ENCODE results near the gene NLE1.
"Not testable (repeated sequence)": the region's sequence is repeated elsewhere in the genome, so short reads cannot be mapped to it uniquely, and the experiment has no call there.

The NLE1 gene
- total RNA-seq: 10.3 to 17.5 reads per million in 2 donors

DNA sequence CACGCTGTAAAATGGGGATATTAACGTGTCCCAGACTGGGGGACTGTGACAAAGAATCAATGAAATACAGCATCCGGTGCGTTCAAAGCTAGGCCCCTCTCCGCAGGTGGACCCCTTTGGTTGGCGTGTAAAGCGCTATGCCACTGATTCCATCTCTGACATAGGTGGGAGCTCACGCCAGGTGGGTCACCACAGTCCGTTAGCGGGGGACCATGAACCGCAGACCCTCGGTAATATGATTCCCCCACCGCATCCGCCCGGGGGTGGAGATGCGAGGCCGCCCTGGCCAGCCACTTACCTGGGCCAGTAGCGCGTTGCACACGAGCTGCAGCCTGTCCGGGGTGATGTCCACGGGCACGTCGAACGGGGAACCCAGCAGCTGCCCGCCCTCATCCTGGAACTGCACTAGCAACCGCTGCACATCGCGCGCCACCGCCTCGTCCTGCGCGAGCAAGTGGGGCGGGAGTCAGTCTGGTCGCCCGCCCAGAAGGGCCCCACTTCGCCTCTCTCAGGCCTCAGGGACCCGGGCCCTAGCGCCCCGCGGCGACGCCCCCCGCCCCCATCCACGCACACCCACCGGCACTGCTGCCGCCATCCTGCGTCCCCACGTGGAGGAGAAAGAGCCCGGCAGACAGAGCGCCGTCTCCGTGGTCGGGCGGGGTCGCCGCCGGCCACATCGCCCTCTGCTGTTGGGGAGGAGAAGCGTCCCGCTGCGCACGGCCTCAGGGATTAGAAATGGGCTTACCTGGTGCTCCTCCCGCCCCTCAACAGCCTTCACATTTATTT lies at the start of gene NLE1:
TSS of gene NLE1 (minus strand) at position 623 of the 786 bp plus-strand sequence. CDS start at position 595, 28 bp downstream.
- peak; percentile 66 for DNase-seq

DNA sequence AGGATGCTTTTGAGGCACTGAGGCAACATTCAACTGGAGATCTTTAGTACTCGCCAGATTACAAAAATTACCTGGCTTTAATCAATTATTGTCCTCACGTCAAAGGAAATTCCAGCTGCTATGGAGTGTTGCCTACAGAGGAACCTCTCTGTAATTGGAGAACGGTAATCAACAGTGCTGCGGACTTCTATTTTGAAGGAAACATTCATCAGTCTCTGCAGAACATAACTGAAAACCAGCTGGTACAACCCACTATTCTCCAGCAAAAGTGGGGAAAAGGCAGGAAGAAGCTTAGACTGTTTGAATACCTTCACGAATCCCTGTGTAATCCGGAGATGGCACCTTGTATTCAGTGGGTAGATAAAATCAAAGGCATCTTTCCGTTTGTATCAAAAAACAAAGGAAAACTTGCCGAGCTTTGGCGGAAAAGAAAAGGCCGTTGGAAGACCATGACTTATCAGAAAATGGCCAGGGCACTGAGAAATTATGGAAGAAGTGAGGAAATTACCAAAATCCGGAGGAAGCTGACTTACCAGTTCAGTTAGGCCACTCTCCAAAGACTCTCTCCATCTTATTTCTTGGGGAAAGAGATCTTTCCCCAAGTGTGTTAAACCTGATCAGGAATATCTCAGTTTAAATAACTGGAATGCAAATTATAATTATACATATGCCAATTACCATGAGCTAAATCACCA lies 49.0 kb upstream of the NLE1 start:
- no peak for DNase-seq

DNA sequence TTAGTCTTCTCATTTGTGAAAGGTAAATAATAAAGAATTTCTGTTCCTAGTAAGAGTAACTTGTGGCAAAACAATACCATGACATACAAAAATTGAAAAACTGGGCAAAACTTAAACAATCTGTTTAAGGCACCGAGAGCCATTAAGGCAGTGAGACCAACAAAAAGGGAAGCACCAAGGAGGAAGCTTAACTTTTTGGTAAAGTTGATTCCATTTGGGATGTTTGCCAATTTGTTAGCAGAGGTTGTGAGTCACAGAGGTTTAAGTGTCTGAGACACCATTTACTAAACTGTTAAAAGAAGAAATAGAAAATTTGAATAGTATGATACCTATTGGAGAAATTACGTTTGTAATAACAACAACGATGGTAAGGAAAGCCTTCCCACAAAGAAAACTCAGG lies 47.2 kb upstream of the NLE1 start:
- no peak for DNase-seq

DNA sequence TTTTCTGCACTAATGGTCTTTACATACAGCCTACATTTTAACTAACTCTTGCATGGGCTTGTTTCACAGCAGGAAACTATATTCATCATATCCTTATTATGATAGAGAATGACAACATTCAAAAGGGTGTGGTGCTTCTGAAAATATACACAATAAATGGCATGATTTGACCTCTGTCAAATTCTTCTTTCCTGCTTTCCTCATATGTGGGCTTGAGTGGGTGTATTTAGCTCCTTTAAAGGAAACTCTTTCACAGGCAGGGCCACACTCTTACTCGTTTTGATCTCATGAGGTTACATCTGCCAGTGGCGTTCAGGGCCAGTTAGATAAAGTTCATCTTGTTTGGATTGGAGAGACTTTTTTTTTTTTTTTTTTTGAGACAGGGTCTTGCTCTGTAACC lies 46.0 kb upstream of the NLE1 start:
- no peak for DNase-seq

DNA sequence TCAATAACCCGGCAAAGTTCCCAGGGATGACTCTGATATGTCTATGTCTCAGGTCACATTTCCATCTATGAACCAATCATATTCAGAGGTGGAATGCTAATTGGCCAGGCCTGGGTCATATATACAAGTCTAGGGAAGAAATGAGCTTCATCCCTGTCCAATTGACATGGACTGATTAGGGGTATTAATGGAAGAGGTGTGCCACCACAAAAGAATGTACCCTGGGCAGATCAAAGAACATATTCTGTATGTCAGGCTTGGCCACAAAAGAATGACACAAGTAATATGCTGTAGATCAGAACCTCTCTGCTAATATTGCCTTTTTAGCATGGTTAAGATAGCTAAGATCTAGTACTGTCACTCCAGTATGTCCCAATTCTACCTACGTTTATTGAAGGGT lies 45.4 kb upstream of the NLE1 start:
- DNase-seq: no peak

DNA sequence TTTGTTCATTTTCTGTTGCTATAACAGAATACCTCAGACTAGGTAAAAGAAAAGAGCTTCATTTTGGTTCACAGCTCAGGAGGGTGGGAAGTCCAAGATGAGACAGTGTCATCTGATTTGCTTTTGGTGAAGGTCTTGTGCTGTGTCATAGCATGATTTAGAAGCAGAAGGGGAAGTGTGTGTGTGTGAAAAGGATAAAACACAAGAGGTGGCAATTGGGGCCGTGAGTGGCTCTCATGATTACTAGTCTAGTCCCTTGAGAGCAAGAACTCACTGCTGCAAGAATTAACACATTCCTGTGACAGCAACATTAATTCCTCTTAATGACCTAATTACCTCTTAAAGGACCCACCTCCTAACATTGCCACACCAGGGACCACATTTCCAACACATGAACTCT lies 43.7 kb upstream of the NLE1 start:
- DNase-seq: no peak

DNA sequence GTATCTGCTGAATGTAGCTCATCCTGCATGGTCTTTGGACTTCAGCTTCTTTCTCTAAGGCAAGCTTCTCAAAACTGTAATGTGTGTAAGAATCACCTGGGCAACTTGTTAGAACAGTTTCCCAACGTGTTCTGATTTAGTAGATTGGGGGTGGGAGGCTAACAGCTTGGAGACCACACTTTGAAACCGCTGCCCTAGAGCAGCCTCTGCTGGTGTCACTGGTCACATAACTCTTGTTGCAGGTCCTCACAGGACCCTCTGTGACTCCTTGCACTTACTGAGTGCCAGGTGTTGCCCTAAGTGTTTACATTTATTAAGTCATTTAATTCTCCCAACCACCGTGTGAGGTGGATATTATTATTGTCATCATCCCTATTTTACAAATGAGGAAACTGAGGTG lies 42.2 kb upstream of the NLE1 start:
- DNase-seq: no peak

DNA sequence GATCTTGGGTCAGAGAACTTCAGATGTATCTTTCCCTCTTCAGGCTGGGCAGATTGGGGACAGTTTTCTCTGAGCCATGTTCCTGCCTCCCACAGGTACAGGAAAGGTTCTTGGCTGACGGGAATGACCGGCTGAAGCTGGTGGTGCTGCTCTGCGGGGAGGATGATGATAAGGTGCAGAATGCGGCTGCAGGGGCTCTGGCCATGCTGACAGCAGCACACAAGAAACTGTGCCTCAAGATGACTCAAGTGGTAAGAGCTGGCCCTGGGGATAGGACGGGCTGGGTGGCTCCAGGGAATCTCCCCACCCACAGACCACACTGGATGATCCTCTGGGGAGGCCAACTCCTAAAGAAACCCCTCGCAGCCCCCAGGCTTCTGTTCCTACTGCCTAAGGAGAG lies 41.2 kb upstream of the NLE1 start:
- DNase-seq: no peak

DNA sequence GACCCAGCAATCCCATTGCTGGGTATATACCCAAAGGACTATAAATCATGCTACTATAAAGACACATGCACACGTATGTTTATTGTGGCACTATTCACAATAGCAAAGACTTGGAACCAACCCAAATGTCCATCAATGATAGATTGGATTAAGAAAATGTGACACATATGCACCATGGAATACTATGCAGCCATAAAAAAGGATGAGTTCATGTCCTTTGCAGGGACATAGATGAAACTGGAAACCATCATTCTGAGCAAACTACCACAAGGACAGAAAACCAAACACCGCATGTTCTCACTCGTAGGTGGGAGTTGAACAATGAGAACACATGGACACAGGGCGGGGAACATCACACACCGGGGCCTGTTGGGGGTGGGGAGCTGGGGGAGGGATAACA lies 37.3 kb upstream of the NLE1 start:
- not testable (repeated sequence) for DNase-seq

DNA sequence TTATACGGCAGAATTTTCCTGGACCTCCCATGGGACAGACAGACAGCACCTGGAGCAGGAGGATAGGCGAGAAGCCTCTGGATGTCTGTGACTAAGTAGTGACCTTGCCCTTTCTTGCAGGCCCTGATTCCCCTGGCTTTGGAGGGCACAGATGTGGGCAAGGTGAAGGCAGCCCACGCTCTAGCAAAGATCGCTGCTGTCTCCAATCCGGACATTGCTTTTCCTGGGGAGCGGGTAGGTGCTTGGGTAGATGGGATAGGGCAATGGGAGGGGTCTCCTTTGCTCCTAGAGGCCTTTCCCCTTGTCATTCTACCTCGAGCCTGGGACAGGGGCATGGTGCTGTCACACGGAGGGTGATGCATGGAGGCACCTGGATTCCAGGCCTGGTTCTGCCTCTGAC lies 34.8 kb upstream of the NLE1 start:
- DNase-seq: no peak

DNA sequence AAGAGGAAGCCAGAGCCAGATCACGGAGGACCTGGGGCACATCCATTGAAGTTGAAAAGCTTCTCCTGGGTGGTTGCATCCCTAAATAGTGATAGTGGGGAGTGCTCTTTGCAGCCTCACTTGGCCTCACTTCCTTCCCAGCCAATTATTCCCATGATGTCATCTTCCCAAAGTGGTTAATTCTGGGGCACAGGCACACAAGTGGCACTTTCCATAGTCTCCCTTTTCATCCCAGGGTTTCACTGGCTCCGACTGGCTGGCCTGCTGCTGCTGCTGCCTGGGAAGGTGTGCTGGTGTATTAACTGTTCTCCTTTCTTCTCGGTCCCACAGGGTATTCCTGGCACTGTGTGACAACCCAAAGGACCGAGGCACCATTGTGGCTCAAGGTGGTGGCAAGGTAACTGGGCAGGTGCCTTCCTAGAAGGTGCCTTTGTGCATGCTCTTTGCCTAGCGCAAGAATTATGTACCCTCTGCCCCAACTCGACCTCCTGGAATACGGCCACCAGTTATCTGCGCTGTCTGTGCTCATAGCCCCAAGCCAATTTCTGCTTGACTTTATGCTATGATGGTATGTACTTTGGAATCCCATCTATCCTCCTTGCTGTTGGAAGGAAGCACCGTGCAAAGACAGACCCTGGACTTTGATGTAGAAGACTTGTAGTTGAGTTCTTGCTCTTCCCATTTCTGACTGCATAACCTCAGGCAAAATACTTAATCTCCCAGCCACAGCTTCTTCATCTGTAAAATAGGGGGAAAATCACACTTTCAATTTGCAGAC lies 33.7 kb upstream of the NLE1 start:
- no peak for DNase-seq

DNA sequence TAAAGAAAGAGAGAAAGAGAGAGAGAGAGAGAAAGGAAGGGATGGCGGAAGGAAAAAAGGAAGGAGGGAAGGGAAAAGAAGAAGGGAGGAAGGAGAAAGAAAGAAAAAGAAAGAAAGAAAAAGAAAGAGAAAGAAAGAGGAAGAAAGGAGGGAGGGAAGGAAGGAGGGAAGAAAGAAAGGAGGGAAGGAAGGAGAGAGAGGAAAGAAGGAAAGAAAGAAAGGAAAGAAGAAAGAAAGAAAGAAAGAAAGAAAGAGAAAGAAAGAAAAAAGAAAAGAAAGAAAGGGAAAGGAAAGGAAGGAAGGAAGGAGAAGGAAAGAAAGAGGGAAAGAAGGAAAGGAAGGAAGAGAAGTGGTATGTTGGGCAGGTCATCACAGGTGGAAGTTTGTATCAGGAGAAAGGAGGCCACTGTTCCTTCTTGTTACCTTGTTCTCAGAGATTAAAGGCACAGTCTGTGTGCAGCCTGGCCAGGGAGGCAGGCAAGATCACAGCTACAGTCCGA lies 32.8 kb upstream of the NLE1 start:
- DNase-seq: no peak

DNA sequence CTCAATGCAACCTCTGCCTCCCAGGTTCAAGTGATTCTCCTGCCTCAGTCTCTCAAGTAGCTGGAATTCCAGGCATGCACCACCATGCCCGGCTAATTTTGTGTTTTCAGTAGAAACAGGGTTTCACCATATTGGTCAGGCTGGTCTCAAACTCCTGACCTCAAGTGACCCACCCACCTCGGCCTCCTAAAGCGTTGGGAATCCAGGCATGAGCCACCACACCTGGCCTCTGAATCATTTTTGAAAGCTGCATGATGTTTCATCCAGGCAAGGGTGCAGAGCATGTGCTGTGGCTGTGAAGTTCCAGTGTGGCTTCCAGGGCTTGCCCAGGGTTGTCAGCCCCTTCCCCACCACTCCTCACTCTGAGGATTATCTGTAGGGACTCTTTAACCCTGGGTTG lies 30.2 kb upstream of the NLE1 start:
- DNase-seq: not testable (repeated sequence)

DNA sequence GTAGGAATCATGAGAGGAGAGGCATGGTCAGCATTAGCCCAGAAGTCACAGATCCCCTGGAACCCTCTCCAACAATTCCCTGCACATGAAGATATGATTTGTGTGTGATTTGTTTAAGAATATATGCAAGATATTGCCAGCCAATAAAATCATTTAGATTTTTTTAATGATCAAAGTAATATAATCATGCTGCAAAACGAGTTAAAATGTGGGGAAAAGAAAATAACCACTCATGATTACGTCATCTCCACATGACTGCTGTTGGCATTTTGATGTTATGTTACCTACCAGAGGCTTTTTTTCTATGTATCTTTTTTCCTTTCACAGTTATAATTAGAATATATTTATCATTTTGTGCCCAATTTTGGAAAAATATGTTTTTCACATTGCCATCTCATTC lies 29.7 kb upstream of the NLE1 start:
- no peak for DNase-seq

DNA sequence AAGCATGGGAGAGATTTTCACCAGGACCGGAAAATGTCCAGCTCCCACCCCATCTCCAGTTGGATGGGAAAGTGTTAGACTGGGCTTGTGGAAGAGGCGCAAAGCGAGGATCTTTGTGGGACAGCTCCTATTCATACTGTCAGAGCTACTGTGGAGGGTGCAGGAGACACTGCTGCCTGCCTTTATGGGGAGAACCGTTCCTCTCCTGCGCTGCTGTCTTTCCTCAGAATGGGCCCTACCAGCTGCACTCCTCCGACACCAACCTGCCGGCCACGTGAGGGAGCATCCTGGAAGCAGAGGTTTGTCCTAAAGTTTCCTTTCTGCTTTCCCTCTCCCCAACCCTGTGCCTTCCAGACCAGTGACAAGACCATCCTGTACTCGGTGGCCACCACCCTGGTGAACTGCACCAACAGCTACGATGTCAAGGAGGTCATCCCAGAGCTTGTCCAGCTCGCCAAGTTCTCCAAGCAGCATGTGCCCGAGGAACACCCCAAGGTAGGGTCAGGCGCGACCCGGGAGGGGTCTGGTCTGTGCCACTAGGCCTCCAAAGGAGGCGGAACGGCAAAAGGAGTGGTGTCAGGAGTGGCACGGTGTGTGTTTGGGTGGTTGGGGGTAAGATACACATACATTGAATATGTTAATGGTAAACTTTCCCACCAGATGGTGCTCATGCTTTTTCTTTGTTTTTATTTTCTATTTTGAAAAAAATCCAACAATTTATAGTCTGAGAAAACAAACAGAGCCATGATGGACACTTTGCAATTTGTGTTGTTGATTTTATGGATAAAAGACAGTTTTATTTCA lies 29.1 kb upstream of the NLE1 start:
- no peak for DNase-seq

DNA sequence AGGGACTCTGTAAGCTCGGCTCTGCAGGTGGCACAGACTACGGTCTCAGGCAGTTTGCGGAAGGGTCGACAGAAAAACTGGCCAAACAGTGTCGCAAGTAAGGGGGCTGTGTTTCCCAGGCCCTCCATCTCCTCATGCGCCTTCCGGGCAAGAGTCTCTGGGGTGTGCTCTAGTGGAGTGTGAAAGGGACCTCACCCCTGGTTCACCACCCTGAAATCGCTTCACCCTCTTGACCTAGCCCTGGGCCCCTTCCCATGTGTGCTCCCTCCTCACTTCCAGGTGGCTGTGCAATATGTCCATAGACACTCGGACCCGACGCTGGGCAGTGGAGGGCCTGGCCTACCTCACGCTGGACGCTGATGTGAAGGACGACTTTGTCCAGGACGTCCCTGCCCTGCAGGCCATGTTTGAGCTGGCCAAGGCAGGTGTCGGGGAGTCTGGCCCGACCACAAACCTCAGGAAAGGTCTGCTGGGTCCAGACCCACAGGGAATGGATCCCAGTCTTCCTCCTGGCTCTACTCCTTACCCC lies 27.8 kb upstream of the NLE1 start:
- no peak for DNase-seq

DNA sequence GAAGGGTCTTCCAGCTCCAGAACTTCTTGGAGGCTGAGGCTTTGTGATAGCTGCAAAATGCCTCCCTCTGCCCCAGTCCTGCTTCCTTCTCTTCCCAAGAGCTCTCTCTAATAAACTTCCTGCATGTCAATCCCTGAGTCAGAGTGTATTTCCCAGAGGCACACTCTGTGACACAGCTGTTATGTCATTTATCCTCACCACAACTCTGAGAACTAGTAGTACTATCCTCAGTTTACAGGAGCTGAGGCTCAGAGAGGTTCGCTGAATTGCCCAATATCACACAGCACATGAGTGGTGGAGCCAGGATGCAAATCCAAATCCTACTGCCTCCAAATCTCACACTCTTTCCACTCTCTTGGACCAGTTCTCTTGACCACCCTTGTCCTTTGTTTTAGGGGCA lies 25.6 kb upstream of the NLE1 start:
- no peak for DNase-seq

DNA sequence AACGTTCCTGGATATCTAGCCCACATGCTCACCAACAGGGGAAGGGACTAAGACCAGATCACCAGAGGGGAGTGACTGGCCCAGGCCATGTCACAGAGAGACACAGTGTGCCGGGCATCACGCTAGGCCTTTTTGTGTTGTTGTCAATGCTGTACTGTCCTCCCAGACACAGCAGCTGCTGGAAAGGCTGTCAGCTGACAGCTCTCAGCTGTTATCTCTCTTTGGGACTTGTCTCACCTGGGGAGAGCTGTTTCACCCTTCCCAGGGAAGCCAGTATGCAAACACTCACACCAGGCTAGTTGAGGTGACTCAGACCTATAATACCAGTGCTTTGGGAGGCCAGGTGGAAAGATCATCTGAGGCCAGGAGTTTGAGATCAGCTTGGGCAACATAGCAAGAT lies 24.9 kb upstream of the NLE1 start:
- no peak for DNase-seq

DNA sequence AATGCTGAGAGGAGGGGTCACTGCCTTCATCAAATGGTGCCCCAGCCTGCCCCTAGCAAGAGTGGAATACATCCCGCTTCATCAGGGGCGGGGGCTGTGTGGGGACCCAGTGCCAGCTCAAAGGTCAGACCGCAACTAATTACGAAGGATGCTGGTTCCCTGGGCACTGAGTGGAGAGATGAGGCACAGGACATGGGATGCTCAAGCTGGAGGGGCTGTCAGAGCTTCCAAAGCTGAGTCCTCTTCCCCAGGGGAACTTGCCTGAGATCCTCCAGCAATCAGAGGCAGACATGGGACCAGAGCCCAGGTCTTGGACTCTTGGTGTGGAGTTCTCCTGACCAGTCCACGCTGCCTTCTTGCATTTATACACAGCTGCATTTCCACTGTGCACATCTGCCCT lies 24.4 kb upstream of the NLE1 start:
- no peak for DNase-seq

DNA sequence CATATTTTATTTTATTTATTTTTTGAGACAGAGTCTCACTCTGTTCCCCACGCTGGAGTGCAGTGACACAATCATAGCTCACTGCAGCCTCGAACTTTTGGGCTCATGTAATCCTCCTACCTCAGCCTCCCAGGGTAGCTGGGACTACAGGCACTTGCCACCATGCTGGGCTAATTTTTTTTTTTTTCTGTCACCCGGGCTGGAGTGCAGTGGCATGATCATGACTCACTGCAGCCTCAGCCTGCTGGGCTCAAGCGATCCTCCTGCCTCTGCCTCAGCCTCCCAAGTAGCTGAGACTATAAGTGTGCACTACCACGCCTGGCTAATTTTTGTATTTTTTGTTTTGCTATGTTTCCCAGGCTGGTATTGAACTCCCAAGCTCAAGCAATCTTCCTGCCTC lies 22.6 kb upstream of the NLE1 start:
- no peak for DNase-seq

DNA sequence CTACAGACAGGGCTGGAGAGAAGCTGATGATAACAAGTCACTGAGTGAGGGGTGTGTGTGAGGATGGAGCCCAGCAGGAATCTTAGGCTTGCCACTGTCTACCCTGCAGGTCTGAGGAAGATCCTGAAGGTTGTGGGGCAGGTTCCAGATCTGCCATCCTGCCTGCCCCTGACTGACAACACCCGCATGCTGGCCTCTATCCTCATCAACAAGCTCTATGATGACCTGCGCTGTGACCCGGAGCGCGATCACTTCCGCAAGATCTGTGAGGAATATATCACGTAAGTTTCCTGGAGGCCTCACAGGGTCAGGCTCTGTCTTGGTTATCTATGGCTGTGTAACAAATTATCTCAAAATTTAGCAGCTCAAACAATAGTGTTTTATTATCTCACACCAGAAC lies 21.8 kb upstream of the NLE1 start:
- no peak for DNase-seq

DNA sequence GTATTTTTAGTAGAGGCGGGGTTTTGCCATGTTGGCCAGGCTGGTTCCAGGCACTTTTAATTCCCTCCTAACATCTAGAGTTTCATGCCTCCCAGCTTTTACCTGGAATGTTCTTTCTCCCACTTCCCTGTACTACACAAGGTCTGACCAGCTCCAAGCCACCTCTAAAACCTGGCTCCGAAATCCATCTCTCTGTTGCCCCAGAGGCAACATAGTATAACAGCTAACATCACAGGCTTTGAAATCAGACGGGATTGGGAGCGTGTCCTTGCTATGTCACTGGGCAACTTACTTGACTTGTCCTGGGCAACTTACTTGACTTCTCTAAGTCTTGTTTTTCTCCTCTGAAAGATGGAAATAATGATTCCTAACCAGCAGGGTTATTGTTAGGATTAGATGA lies 20.7 kb upstream of the NLE1 start:
- no peak for DNase-seq

Measured in activated gamma-delta T cell (primary cell).